IPS-18a (cell line): ENCODE results near the gene TCF7L2.

ENCODE experiments used
- H3K27ac ChIP-seq: one replicate; pipeline ENCODE4 v1.5.1; 2013; ENCODE audit warnings: low read length
- H3K27me3 ChIP-seq: one replicate; pipeline ENCODE4 v1.6.1; 2013; ENCODE audit warnings: mild to moderate bottlenecking, low read length; ENCODE audit not compliant: control insufficient read depth, insufficient read depth
- H3K36me3 ChIP-seq: one replicate; pipeline ENCODE4 v1.6.1; 2013; ENCODE audit warnings: low read depth, low read length; ENCODE audit not compliant: control insufficient read depth
- H3K4me1 ChIP-seq: one replicate; pipeline ENCODE4 v1.6.1; 2013; ENCODE audit warnings: low read depth, low read length; ENCODE audit not compliant: control insufficient read depth
- H3K4me3 ChIP-seq: one replicate; pipeline ENCODE4 v1.5.1; 2013; ENCODE audit warnings: low read length
- H3K9ac ChIP-seq: one replicate; pipeline ENCODE4 v1.6.1; 2013; ENCODE audit warnings: mild to moderate bottlenecking, low read length, moderate library complexity
- H3K9me3 ChIP-seq: one replicate; pipeline ENCODE4 v1.6.1; 2013; ENCODE audit warnings: low read depth, low read length; ENCODE audit not compliant: control insufficient read depth

The TCF7L2 gene

GRCh38 chr10:113187063-113187777 lies 237.2 kb downstream of the TCF7L2 start:
- no peaks in the 10 kb centered on the region for H3K4me1 ChIP-seq
- H3K36me3 ChIP-seq, result no peaks in the 10 kb centered on the region
- H3K27ac ChIP-seq, result no peak overlapping the region
- H3K27me3 ChIP-seq, result no peaks in the 10 kb centered on the region
- no peaks in the 10 kb centered on the region for H3K9me3 ChIP-seq
- H3K4me3 ChIP-seq, result no peak overlapping the region
- H3K9ac ChIP-seq, result no peak overlapping the region

- Histone ChIP-seq H3K9ac (no peak overlapping the region), H3K9me3 (no peaks in the 10 kb centered on the region), H3K4me3 (no peak overlapping the region), H3K27me3 (no peaks in the 10 kb centered on the region), H3K36me3 (no peaks in the 10 kb centered on the region), H3K4me1 (no peaks in the 10 kb centered on the region), H3K27ac (no peak overlapping the region)
These were observed 249.4 kb downstream of the TCF7L2 start for GRCh38 chr10:113199459-113199858.

- H3K9me3 ChIP-seq, result no peaks in the 10 kb centered on the region
These were observed 252.0 kb downstream of the TCF7L2 start for GRCh38 chr10:113202011-113202410.

GRCh38 chr10:113207924-113208323 lies 257.9 kb downstream of the TCF7L2 start:
- H3K9me3 ChIP-seq, result peaks cover 6% of the 10 kb centered on the region
- no peaks in the 10 kb centered on the region for H3K27me3 ChIP-seq
- no peak overlapping the region for H3K9ac ChIP-seq
- no peak overlapping the region for H3K27ac ChIP-seq
- H3K4me3 ChIP-seq, result no peak overlapping the region
- H3K4me1 ChIP-seq, result no peaks in the 10 kb centered on the region
- no peaks in the 10 kb centered on the region for H3K36me3 ChIP-seq

More at GRCh38 chr10:113202011-113202410, 252.0 kb downstream of the TCF7L2 start:
- no peak overlapping the region for H3K9ac ChIP-seq
- H3K27ac ChIP-seq, result no peak overlapping the region
- no peak overlapping the region for H3K4me3 ChIP-seq
- no peaks in the 10 kb centered on the region for H3K27me3 ChIP-seq
- H3K4me1 ChIP-seq, result no peaks in the 10 kb centered on the region
- no peaks in the 10 kb centered on the region for H3K36me3 ChIP-seq

DNA sequence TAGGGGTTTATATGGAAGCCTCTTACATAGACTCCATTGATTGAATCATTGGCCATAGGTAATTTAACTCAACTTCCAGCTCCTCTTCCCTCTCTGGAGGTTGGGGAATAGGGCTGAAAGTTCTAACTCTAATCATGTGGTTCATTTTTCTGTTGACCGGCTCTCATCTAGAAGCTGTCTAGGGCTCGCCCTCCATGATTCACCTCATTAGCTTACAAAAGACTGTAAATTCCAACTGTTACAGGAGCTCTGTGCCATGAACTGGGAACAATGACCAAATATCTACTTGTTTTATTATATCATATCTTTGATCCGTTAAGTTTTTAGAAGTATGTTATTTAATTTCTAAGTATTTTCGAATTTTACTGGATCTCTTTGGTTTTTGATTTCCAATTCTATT lies 263.0 kb downstream of the TCF7L2 start:
- H3K27me3 ChIP-seq, result no peaks in the 10 kb centered on the region
- H3K36me3 ChIP-seq, result no peaks in the 10 kb centered on the region
- no peak overlapping the region for H3K9ac ChIP-seq
- H3K4me3 ChIP-seq, result no peak overlapping the region
- H3K9me3 ChIP-seq, result peaks cover 6% of the 10 kb centered on the region
- no peak overlapping the region for H3K27ac ChIP-seq
- H3K4me1 ChIP-seq, result no peaks in the 10 kb centered on the region

DNA sequence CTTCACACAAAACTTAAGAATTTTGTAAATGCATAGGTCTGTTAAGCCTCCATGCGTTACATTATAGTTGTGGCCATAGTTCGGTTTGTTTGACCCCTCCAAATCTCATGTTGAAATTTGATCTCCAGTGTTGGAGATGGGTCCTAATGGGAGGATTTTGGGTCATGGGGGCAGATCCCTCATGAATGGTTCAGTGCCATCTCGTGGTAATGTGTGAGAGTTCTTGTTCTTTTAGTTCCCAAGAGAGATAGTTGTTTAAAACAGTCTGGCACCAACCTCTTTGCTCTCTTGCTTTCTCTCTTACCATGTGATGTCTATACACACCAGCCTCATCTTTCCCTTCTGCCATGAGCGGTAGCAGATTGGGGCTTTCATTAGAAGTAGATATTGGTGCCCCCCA lies 264.3 kb downstream of the TCF7L2 start:
- Histone ChIP-seq H3K27me3 (no peaks in the 10 kb centered on the region), H3K36me3 (no peaks in the 10 kb centered on the region), H3K27ac (no peak overlapping the region), H3K4me1 (no peaks in the 10 kb centered on the region), H3K9me3 (no peaks in the 10 kb centered on the region), H3K9ac (no peak overlapping the region), H3K4me3 (no peak overlapping the region)

DNA sequence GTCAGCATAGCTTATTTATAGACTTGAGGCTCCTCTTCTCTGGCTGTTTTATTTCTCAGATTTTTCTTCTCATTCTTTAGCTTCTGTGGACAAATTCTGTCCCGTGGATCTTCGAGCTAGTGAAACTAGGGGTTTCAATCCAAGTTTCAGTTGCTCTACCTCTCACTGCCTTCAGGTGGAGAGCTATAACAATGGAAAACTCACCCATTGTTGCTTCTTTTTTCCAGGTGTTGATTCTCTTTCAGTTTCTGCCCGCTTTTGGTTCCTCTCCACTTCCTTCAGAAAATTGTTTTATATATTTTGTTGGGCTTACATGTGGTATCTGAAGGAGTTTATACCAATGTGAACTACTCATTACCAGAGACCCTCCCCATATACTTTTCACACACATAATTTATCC lies 266.1 kb downstream of the TCF7L2 start:
- Histone ChIP-seq H3K27ac (no peak overlapping the region), H3K27me3 (no peaks in the 10 kb centered on the region), H3K4me1 (no peaks in the 10 kb centered on the region), H3K9ac (no peak overlapping the region), H3K9me3 (no peaks in the 10 kb centered on the region), H3K4me3 (no peak overlapping the region), H3K36me3 (no peaks in the 10 kb centered on the region)
